DLD1 (cell line): Measurements from ENCODE around the gene KCNJ15.

ENCODE experiments used
- in situ Hi-C: cut with HindIII; loops from 2 replicates; pipeline ENCODE4 v1.10.0; 2017; ENCODE audit warnings: low sequenced_read_pairs

The KCNJ15 gene

GRCh38 chr21:38351176-38351959 lies 94.6 kb downstream of the KCNJ15 start:
- in situ Hi-C loops, result loop anchor here (10.0 to 25.0 kb wide), 2 partner anchors 639 to 737 kb away; no protein-coding TSS in a partner anchor

GRCh38 chr21:38351961-38352521 lies 95.2 kb downstream of the KCNJ15 start:
- in situ Hi-C loops, result loop anchor here (10.0 to 25.0 kb wide), 2 partner anchors 640 to 737 kb away; no protein-coding TSS in a partner anchor

- in situ Hi-C loops, result loop anchor here (10.0 to 25.0 kb wide), 2 partner anchors 640 to 738 kb away; no protein-coding TSS in a partner anchor
These were observed 95.9 kb downstream of the KCNJ15 start for GRCh38 chr21:38352536-38353219.

DNA sequence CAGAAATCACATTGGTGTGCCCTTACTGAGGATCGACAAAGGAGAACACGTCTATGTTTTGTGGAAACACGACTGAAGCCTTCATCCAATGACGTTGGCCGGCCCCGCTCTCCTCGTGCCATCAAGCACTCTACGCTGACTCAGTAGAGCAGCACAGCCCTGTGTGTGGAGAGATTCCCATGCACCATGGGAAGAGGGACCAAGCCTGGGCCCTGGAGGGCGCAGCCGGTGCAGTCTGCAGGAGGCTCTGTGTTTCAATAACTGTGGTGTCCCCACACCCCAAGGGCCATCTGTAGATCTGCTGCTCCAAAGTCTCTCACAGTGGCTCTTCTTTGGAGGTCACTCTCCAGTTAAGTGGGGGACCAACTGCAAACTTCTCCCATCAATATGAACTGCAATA lies 97.4 kb downstream of the KCNJ15 start:
- in situ Hi-C loops, result loop anchor here (10.0 to 25.0 kb wide), 2 partner anchors 642 to 739 kb away; no protein-coding TSS in a partner anchor

DNA sequence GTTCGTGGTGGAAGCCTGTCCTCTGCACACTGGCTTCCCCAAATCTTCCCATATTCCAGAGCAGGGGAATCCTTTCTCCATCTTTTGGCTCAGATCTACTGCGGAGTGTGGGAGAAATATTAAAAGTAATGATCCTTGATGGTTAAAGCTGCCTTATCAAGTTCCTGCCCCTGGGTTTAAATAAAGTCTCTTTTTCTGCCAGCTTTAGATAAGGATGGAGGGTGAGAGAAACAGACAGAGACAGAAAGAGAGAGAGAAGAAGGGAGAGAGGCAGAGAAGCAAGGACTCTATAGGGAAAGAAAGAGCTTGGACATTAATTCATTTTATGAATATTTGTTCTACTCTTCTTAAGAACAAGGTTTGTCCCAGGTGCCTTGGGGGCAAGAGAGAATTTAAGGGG lies 98.0 kb downstream of the KCNJ15 start:
- in situ Hi-C loops, result loop anchor here (5.0 to 25.0 kb wide), 3 partner anchors 127 to 740 kb away; no protein-coding TSS in a partner anchor

GRCh38 chr21:38355353-38355752 lies 98.6 kb downstream of the KCNJ15 start:
- in situ Hi-C loops, result loop anchor here (5.0 to 25.0 kb wide), 3 partner anchors 128 to 741 kb away; no protein-coding TSS in a partner anchor

- in situ Hi-C loops, result loop anchor here (5.0 to 25.0 kb wide), 3 partner anchors 129 to 741 kb away; no protein-coding TSS in a partner anchor
These were observed 99.4 kb downstream of the KCNJ15 start for GRCh38 chr21:38355992-38356781.
